ENCODE results near the gene MYRFL. TPM values are rescaled to one million over a fixed set of nuclear protein-coding genes. Genes with fewer than 3 reads are reported as not detected.

MYRFL gene
- total RNA-seq, 2 experiments from 2014 or later: not detected

DNA sequence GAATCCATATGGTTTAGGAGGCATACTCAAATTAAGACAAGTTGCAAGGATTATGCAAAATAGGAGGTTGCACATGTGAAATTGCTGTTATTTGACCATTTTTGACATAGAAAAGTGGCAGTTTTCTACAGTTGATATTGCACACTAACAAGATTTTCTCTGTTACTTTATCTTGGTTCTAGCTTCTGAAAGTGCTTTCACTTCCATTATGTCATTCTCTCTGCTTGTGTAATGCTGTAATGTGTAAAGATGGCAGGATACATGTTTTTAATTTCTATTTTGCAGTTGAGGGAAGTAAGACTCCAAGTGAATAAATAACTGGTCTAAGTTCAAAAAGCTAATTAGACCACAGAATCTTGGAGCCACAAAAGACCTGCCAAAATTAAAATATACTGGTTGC, 60.6 kb downstream of the MYRFL start:
- H3K9me3 Mint-ChIP-seq: no peaks in the 10 kb centered on the region
- ChIA-PET CTCF (interaction anchor here (3.9 kb wide), 1 partner anchor 15 kb away, joined by 26 read pairs; no protein-coding TSS in a partner anchor), POLR2A (no interaction called here)
- no peak overlapping the region for H3K4me3 Mint-ChIP-seq
- H3K4me1 Mint-ChIP-seq (ENCODE audit: low read depth): no peaks in the 10 kb centered on the region
- no peak for DNase-seq
- peaks cover 2% of the 10 kb centered on the region for H3K27me3 Mint-ChIP-seq
- TF ChIP-seq, protein P1, sequence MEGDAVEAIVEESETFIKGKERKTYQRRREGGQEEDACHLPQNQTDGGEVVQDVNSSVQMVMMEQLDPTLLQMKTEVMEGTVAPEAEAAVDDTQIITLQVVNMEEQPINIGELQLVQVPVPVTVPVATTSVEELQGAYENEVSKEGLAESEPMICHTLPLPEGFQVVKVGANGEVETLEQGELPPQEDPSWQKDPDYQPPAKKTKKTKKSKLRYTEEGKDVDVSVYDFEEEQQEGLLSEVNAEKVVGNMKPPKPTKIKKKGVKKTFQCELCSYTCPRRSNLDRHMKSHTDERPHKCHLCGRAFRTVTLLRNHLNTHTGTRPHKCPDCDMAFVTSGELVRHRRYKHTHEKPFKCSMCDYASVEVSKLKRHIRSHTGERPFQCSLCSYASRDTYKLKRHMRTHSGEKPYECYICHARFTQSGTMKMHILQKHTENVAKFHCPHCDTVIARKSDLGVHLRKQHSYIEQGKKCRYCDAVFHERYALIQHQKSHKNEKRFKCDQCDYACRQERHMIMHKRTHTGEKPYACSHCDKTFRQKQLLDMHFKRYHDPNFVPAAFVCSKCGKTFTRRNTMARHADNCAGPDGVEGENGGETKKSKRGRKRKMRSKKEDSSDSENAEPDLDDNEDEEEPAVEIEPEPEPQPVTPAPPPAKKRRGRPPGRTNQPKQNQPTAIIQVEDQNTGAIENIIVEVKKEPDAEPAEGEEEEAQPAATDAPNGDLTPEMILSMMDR (IDR thresholded peaks at IDR 0.05): no peak
- no peaks in the 10 kb centered on the region for H3K36me3 Mint-ChIP-seq (ENCODE audit: low read depth)
- no peak overlapping the region for H3K27ac Mint-ChIP-seq
- intact Hi-C loops (cut with micrococcal nuclease): no loop called here
- no peak for ATAC-seq

DNA sequence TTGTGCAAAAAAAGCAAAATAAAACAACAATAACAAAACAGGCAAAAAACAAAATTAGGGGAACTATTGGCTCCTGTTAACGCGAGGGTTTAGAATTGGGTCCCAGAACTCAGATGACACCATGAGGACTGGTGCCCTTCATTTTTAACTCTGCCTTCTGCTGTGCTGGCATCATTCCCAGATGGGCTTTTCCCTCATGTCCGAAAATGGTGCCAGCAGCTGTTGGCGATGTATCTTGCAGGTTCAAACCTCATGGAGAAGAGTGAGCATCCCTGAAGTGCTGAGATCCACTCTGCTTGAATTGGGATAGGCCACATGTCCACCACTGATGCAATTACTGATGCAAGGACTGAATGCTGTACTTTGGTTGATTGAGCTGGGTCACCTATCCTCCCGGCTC, 61.1 kb downstream of the MYRFL start:
- no peaks in the 10 kb centered on the region for H3K36me3 Mint-ChIP-seq (ENCODE audit: low read depth)
- intact Hi-C loops (cut with micrococcal nuclease): no loop called here
- no peaks in the 10 kb centered on the region for H3K9me3 Mint-ChIP-seq
- peaks cover 2% of the 10 kb centered on the region for H3K27me3 Mint-ChIP-seq
- ChIA-PET POLR2A (no interaction called here), CTCF (interaction anchor here (3.9 kb wide), 1 partner anchor 15 kb away, joined by 26 read pairs; no protein-coding TSS in a partner anchor)
- H3K4me1 Mint-ChIP-seq (ENCODE audit: low read depth): no peaks in the 10 kb centered on the region
- H3K27ac Mint-ChIP-seq: no peak overlapping the region
- DNase-seq: no peak
- TF ChIP-seq, protein P1 (IDR thresholded peaks at IDR 0.05): no peak
- H3K4me3 Mint-ChIP-seq: no peak overlapping the region
- ATAC-seq: no peak

- no peaks in the 10 kb centered on the region for H3K9me3 Mint-ChIP-seq
- no peak overlapping the region for H3K27ac Mint-ChIP-seq
- ChIA-PET POLR2A (no interaction called here), CTCF (interaction anchor here (3.9 kb wide), 1 partner anchor 14 kb away, joined by 26 read pairs; no protein-coding TSS in a partner anchor)
- H3K4me3 Mint-ChIP-seq: no peak overlapping the region
- TF ChIP-seq, protein P1 (IDR thresholded peaks at IDR 0.05): no peak
- H3K36me3 Mint-ChIP-seq (ENCODE audit: low read depth): no peaks in the 10 kb centered on the region
- peaks cover 1% of the 10 kb centered on the region for H3K27me3 Mint-ChIP-seq
- ATAC-seq (no peak), DNase-seq (no peak)
- H3K4me1 Mint-ChIP-seq (ENCODE audit: low read depth): no peaks in the 10 kb centered on the region
- intact Hi-C loops (cut with micrococcal nuclease): no loop called here
These were observed 61.7 kb downstream of the MYRFL start for GRCh38 chr12:69886715-69887114.

- Mint-ChIP-seq H3K27me3 (no peaks in the 10 kb centered on the region), H3K36me3 (ENCODE audit: low read depth) (no peaks in the 10 kb centered on the region), H3K4me1 (ENCODE audit: low read depth) (no peaks in the 10 kb centered on the region), H3K27ac (no peak overlapping the region), H3K9me3 (no peaks in the 10 kb centered on the region), H3K4me3 (no peak overlapping the region)
- intact Hi-C loops (cut with micrococcal nuclease): no loop called here
- ChIA-PET POLR2A (no interaction called here), CTCF (interaction anchor here (1.2 to 4.4 kb wide), 2 partner anchors 9 to 12 kb away, joined by 5 to 26 read pairs; no protein-coding TSS in a partner anchor)
- ATAC-seq: no peak
- TF ChIP-seq, protein P1 (IDR thresholded peaks at IDR 0.05): no peak
- no peak for DNase-seq
These were observed 63.9 kb downstream of the MYRFL start for GRCh38 chr12:69888901-69889300.

- DNase-seq: no peak
- TF ChIP-seq, protein P1 (IDR thresholded peaks at IDR 0.05): no peak
- Mint-ChIP-seq H3K27ac (no peak overlapping the region), H3K9me3 (no peaks in the 10 kb centered on the region), H3K27me3 (no peaks in the 10 kb centered on the region), H3K36me3 (ENCODE audit: low read depth) (no peaks in the 10 kb centered on the region), H3K4me3 (no peak overlapping the region), H3K4me1 (ENCODE audit: low read depth) (no peaks in the 10 kb centered on the region)
- POLR2A ChIA-PET: no interaction called here
- CTCF ChIA-PET: interaction anchor here (2.7 kb wide), 1 partner anchor 16 kb away, joined by 10 read pairs; no protein-coding TSS in a partner anchor
- no peak for ATAC-seq
- intact Hi-C loops (cut with micrococcal nuclease): no loop called here
These were observed 69.9 kb downstream of the MYRFL start for GRCh38 chr12:69894800-69895383.
